Measurements from ENCODE around the gene PFKFB1. TPM values are rescaled to one million over a fixed set of nuclear protein-coding genes. Genes with fewer than 3 reads are reported as not detected.

PFKFB1 gene
- total and polyA plus RNA-seq, 9 of the 15 experiments (the other 6 are each of a cell fraction or from before 2014, with no cell fraction given), result 0.07 to 0.24 (median 0.15) TPM; not detected in 2

DNA sequence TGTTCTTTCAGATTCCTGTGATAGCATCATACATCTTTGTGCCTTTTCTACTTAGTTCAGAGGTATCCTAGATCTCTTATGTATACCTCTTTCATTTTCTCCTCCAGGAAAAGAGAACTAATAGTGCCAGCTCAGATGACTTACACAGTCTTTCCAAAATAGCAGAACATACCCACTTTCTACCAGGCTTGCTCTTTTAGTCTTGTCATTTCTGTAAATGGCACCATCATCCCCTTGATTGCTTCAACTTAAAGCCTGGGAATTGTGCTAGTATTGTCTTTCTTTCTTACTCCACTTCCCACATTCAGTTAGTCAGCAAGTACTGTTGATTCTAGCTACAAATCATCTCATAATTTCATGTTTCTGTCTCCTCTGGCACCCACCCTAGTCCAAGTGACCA is 11.3 kb upstream of the PFKFB1 start:
- Histone ChIP-seq H3K9me1 (ENCODE audit: control insufficient read depth, insufficient read depth, low read length) (no peaks in the 10 kb centered on the region), H3K4me2 (ENCODE audit: insufficient read depth, low read length) (no peak overlapping the region), H3K79me2 (ENCODE audit: control insufficient read depth, insufficient read depth, low read length) (peaks cover 24% of the 10 kb centered on the region), H2AFZ (ENCODE audit: low read depth, low read length) (no peak overlapping the region), H4K20me1 (replicated peaks; ENCODE audit: control insufficient read depth, insufficient read depth, low read length) (no peaks in the 10 kb centered on the region), H3K4me1 (replicated peaks in 1 of 2; ENCODE audit: control insufficient read depth in 2 of 2, insufficient read depth in 2 of 2, low read length in 2 of 2) (peaks cover 8% of the 10 kb centered on the region in 2 experiments; a peak in 4 of 5 replicates), H3K9ac (ENCODE audit: insufficient read depth in 1 of 2, low read depth in 2 of 2, low read length in 2 of 2) (no peak overlapping the region), H3K27ac (ENCODE audit: extremely low read depth, low read depth, low read length) (no peak overlapping the region), H3K36me3 (ENCODE audit: control insufficient read depth, insufficient read depth, low read length) (peaks cover 57% of the 10 kb centered on the region), H3K27me3 (ENCODE audit: control insufficient read depth in 2 of 2, insufficient read depth in 2 of 2, low read length in 2 of 2) (no peaks in the 10 kb centered on the region), H3K4me3 (no peak overlapping the region), H3K9me3 (replicated peaks; ENCODE audit: control insufficient read depth, insufficient read depth, low read depth, low read length) (no peaks in the 10 kb centered on the region)
- FAIRE-seq (no peak), DNase-seq (ENCODE audit: extremely low read depth in 1 of 4, low spot score in 3 of 4) (no peak), ATAC-seq (no peak)
- POLR2A ChIA-PET, result interaction anchor here (0.6 kb wide), 1 partner anchor 156 kb away, joined by 3 read pairs; no protein-coding TSS in a partner anchor
- in situ Hi-C loops (cut with MboI) (no loop called here), intact Hi-C loops (cut with micrococcal nuclease) (loop anchor here (10.0 kb wide), 1 partner anchor 50 kb away; no protein-coding TSS in a partner anchor)
- CTCF ChIA-PET (ENCODE audit: low intra/inter-chr PET ratio), result no interaction called here
- no TSS peak for BruUV-seq (replicated peaks)
- TF ChIP-seq DNMT1 (IDR thresholded peaks at IDR 0.05) (no peak), POLR2AphosphoS5 (IDR thresholded peaks at IDR 0.05; ENCODE audit: control insufficient read depth, insufficient read depth, low read depth, low read length) (no peak)

GRCh38 chrX:55004231-55004630 is 10.2 kb upstream of the PFKFB1 start:
- H3K79me2 ChIP-seq (ENCODE audit: control insufficient read depth, insufficient read depth, low read length), result peaks cover 24% of the 10 kb centered on the region
- POLR2A ChIA-PET, result no interaction called here
- peaks cover 57% of the 10 kb centered on the region for H3K36me3 ChIP-seq (ENCODE audit: control insufficient read depth, insufficient read depth, low read length)
- CTCF ChIA-PET (ENCODE audit: low intra/inter-chr PET ratio), result no interaction called here
- WGBS (ENCODE audit: insufficient coverage, low coverage, missing lambda C conversion rate), result 100% methylated on average over 1 of the region's 1 CpG
- H3K9me1 ChIP-seq (ENCODE audit: control insufficient read depth, insufficient read depth, low read length), result no peaks in the 10 kb centered on the region
- H3K9ac ChIP-seq (ENCODE audit: insufficient read depth in 1 of 2, low read depth in 2 of 2, low read length in 2 of 2), result no peak overlapping the region; a peak in 1 of 4 replicates
- H4K20me1 ChIP-seq (replicated peaks; ENCODE audit: control insufficient read depth, insufficient read depth, low read length), result no peaks in the 10 kb centered on the region
- intact Hi-C loops (cut with micrococcal nuclease), result loop anchor here (10.0 kb wide), 1 partner anchor 51 kb away; no protein-coding TSS in a partner anchor
- H3K27me3 ChIP-seq (ENCODE audit: control insufficient read depth in 2 of 2, insufficient read depth in 2 of 2, low read length in 2 of 2), result no peaks in the 10 kb centered on the region
- H2AFZ ChIP-seq (ENCODE audit: low read depth, low read length), result no peak overlapping the region
- DNase-seq (ENCODE audit: extremely low read depth in 1 of 4, low spot score in 3 of 4) (no peak), FAIRE-seq (no peak), ATAC-seq (no peak)
- no peak overlapping the region for H3K4me3 ChIP-seq
- no peaks in the 10 kb centered on the region for H3K9me3 ChIP-seq (replicated peaks; ENCODE audit: control insufficient read depth, insufficient read depth, low read depth, low read length)
- no TSS peak for BruUV-seq (replicated peaks)
- peaks cover 8% of the 10 kb centered on the region in 2 experiments; a peak in 4 of 5 replicates for H3K4me1 ChIP-seq (replicated peaks in 1 of 2; ENCODE audit: control insufficient read depth in 2 of 2, insufficient read depth in 2 of 2, low read length in 2 of 2)
- in situ Hi-C loops (cut with MboI), result no loop called here
- no peak overlapping the region for H3K27ac ChIP-seq (ENCODE audit: extremely low read depth, low read depth, low read length)
- TF ChIP-seq HMGN3 (IDR thresholded peaks at IDR 0.05; ENCODE audit: borderline replicate concordance, extremely low read depth, insufficient read length, low read depth, low read length), result no peak
- TF ChIP-seq ZNF764 (CRISPR knock-in tag; IDR thresholded peaks at IDR 0.05; ENCODE audit: low read depth), result no peak
- H3K4me2 ChIP-seq (ENCODE audit: insufficient read depth, low read length), result no peak overlapping the region

All from K562 (cell line).